ENCODE results near the gene NCOA7. TPM values are rescaled to one million over a fixed set of nuclear protein-coding genes. Genes with fewer than 3 reads are reported as not detected.

Gene NCOA7
- total and polyA plus RNA-seq, 9 of the 15 experiments (the other 6 are each of a cell fraction or from before 2014, with no cell fraction given) = 5.8 to 14.6 (median 9.3) TPM

DNA sequence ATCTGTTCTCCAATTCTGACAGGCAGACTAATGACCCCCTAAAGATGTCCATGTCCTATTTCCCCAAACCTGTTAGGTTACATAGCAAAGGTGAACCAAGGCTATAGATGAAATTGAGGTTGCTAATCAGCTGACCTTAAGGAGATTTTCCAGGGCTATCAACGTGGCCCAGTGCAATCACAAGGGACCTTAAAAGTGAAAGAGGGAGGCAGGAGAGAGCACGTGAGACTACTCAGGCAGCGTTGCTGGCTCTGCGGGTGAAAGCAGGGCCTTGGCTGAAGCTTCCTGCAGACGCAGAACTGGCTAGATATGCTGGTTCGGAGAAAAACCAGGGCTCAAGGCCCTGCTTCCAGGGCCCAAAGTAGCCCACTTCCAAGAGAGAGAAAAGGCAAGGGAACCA, 78.7 kb downstream of the NCOA7 start:
- BruUV-seq (replicated peaks) = no TSS peak
- peak; percentile 29 for TF ChIP-seq DACH1 (IDR thresholded peaks at IDR 0.05; ENCODE audit: partially characterized antibody)
- peak; percentile 5 for TF ChIP-seq RBM25 (IDR thresholded peaks at IDR 0.05; ENCODE audit: low read depth, low read length, severe bottlenecking)
- no peak for TF ChIP-seq SAFB (IDR thresholded peaks at IDR 0.05; ENCODE audit: borderline replicate concordance, low read depth, low read length)
- TF ChIP-seq BHLHE40 (IDR thresholded peaks at IDR 0.05; ENCODE audit: low read length) = peak; percentile 76
- H3K9me1 ChIP-seq (ENCODE audit: control insufficient read depth, insufficient read depth, low read length) = no peaks in the 10 kb centered on the region
- 0 out of 2 replicates have a peak overlapping the region, but pooled peaks have one; percentile 37 for H2AFZ ChIP-seq (ENCODE audit: low read depth, low read length)
- H3K9me3 ChIP-seq (replicated peaks; ENCODE audit: control insufficient read depth, insufficient read depth, low read depth, low read length) = no peaks in the 10 kb centered on the region
- intact Hi-C loops (cut with micrococcal nuclease) = no loop called here
- WGBS (ENCODE audit: insufficient coverage, low coverage, missing lambda C conversion rate) = 34% methylated on average over 6 of the region's 6 CpGs
- H3K4me3 ChIP-seq = no peak overlapping the region
- peaks cover 9 to 31% of the 10 kb centered on the region in 2 experiments; a peak in 4 of 5 replicates for H3K4me1 ChIP-seq (replicated peaks in 1 of 2; ENCODE audit: control insufficient read depth in 2 of 2, insufficient read depth in 2 of 2, low read length in 2 of 2)
- in situ Hi-C loops (cut with MboI) = no loop called here
- peak overlapping the region; percentile 37; the same call in 1 of the 2 replicates for H3K4me2 ChIP-seq (ENCODE audit: insufficient read depth, low read length)
- H4K20me1 ChIP-seq (replicated peaks; ENCODE audit: control insufficient read depth, insufficient read depth, low read length) = no peaks in the 10 kb centered on the region
- POLR2A ChIA-PET = interaction anchor here (1.0 kb wide), 1 partner anchor 27 kb away, joined by 4 read pairs; no protein-coding TSS in a partner anchor
- no peaks in the 10 kb centered on the region for H3K27me3 ChIP-seq (ENCODE audit: control insufficient read depth in 2 of 2, insufficient read depth in 2 of 2, low read length in 2 of 2)
- DNase-seq (ENCODE audit: extremely low read depth in 1 of 4, low spot score in 3 of 4) = peak in 1 of 4 experiments; percentile 32
- H3K9ac ChIP-seq (ENCODE audit: insufficient read depth in 1 of 2, low read depth in 2 of 2, low read length in 2 of 2) = peak overlapping the region in 1 of 2 experiments; percentile 70; a peak in 1 of 4 replicates
- no peak overlapping the region for H3K27ac ChIP-seq (ENCODE audit: extremely low read depth, low read depth, low read length)
- no peak for FAIRE-seq
- no peaks in the 10 kb centered on the region for H3K36me3 ChIP-seq (ENCODE audit: control insufficient read depth, insufficient read depth, low read length)
- CTCF ChIA-PET (ENCODE audit: low intra/inter-chr PET ratio) = no interaction called here
- peaks cover 5% of the 10 kb centered on the region; the same call in 1 of the 3 replicates for H3K79me2 ChIP-seq (ENCODE audit: control insufficient read depth, insufficient read depth, low read length)
- ATAC-seq = peak; percentile 11; the same call in 2 of the 3 replicates

DNA sequence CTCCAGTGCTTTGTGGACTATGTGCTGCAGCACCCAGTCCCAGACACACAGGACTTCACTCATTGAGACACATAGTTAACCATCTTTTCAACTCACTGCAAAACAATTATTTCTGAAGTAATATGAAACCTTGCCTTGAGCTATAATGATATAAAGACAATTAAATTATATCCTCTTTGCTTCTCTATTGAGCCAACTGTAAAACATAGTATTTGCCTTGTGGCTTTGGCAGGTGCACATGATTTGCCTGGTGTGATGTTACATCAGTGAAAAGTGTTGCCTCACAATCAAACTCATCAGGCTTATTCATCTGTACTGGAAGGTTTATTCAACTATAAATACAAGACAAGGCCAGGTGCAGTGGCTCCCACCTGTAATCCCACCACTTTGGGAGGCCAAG, 80.6 kb downstream of the NCOA7 start:
- peaks cover 9 to 26% of the 10 kb centered on the region in 2 experiments; a peak in 4 of 5 replicates for H3K4me1 ChIP-seq (replicated peaks in 1 of 2; ENCODE audit: control insufficient read depth in 2 of 2, insufficient read depth in 2 of 2, low read length in 2 of 2)
- no peak overlapping the region for H2AFZ ChIP-seq (ENCODE audit: low read depth, low read length)
- intact Hi-C loops (cut with micrococcal nuclease) (no loop called here), in situ Hi-C loops (cut with MboI) (no loop called here)
- peak; percentile 12; the same call in 1 of the 3 replicates for ATAC-seq
- no peaks in the 10 kb centered on the region for H3K9me1 ChIP-seq (ENCODE audit: control insufficient read depth, insufficient read depth, low read length)
- H3K27ac ChIP-seq (ENCODE audit: extremely low read depth, low read depth, low read length) = no peak overlapping the region
- no peak overlapping the region for H3K4me2 ChIP-seq (ENCODE audit: insufficient read depth, low read length)
- H3K9ac ChIP-seq (ENCODE audit: insufficient read depth in 1 of 2, low read depth in 2 of 2, low read length in 2 of 2) = no peak overlapping the region
- ChIA-PET POLR2A (interaction anchor here (1.3 to 1.6 kb wide), 2 partner anchors 13 to 75 kb away, joined by 3 to 8 read pairs; no protein-coding TSS in a partner anchor), CTCF (ENCODE audit: low intra/inter-chr PET ratio) (no interaction called here)
- H3K27me3 ChIP-seq (ENCODE audit: control insufficient read depth in 2 of 2, insufficient read depth in 2 of 2, low read length in 2 of 2) = no peaks in the 10 kb centered on the region
- TF ChIP-seq PCBP1 (IDR thresholded peaks at IDR 0.05; ENCODE audit: low read depth, low read length, poor library complexity, severe bottlenecking) (no peak), SETDB1 (IDR thresholded peaks at IDR 0.05; ENCODE audit: low read length) (no peak), POLR2G (IDR thresholded peaks at IDR 0.05; ENCODE audit: low read depth, low read length) (no peak), POLR3A (IDR thresholded peaks at IDR 0.05; ENCODE audit: borderline replicate concordance, extremely low read depth, insufficient read depth, insufficient read length) (no peak), FOXJ2 (tag; IDR thresholded peaks at IDR 0.05) (no peak)
- H3K36me3 ChIP-seq (ENCODE audit: control insufficient read depth, insufficient read depth, low read length) = peaks cover 7% of the 10 kb centered on the region; the same call in 2 of the 3 replicates
- no peak for FAIRE-seq
- no peaks in the 10 kb centered on the region for H3K9me3 ChIP-seq (replicated peaks; ENCODE audit: control insufficient read depth, insufficient read depth, low read depth, low read length)
- H3K4me3 ChIP-seq = no peak overlapping the region
- no peaks in the 10 kb centered on the region for H4K20me1 ChIP-seq (replicated peaks; ENCODE audit: control insufficient read depth, insufficient read depth, low read length)
- H3K79me2 ChIP-seq (ENCODE audit: control insufficient read depth, insufficient read depth, low read length) = peaks cover 5% of the 10 kb centered on the region; the same call in 1 of the 3 replicates
- no TSS peak for BruUV-seq (replicated peaks)
- no peak for DNase-seq (ENCODE audit: extremely low read depth in 1 of 4, low spot score in 3 of 4)
